ENCODE measurements around the gene NGEF.

DNA sequence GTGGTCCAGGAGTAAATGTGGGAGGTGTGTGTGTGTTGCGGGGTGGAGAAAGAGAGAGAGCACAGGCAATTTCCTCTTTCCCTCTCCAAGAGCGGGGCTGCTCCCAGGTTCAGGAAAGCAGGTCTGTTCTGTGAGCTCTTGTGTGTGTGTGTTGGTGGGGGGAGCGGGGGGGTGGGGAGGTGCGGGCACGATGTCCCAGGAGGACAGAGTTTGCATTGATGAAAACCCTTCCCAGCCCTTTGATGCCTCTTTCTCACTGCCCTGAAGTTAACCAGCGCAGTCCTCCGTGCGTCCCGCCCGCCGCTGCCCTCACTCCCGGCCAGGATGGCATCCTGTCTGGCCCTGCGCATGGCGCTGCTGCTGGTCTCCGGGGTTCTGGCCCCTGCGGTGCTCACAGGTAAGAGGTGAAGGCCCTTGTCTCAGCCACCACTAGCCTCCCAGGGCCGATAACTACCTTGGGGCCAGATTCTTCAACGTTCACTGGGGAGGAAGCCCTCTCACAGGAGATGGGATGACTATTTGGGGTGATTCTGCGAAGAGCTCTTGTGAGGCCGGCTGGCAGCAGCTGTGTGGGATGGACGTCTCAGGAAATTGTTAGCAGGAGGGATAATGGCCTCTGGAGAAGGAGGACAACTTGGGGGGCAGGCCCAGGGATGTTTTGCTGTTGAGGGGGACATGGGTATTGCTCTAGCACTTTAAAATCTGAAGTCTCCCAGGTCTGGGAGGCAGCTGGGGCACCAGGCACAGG lies 142.9 kb downstream of the NGEF start, which contains the start of gene SNORC:
- no peak for TF ChIP-seq POLR2AphosphoS5 (IDR thresholded peaks at IDR 0.05; ENCODE audit: control insufficient read depth, insufficient read depth, low read depth, low read length)
- TF ChIP-seq, protein P1, sequence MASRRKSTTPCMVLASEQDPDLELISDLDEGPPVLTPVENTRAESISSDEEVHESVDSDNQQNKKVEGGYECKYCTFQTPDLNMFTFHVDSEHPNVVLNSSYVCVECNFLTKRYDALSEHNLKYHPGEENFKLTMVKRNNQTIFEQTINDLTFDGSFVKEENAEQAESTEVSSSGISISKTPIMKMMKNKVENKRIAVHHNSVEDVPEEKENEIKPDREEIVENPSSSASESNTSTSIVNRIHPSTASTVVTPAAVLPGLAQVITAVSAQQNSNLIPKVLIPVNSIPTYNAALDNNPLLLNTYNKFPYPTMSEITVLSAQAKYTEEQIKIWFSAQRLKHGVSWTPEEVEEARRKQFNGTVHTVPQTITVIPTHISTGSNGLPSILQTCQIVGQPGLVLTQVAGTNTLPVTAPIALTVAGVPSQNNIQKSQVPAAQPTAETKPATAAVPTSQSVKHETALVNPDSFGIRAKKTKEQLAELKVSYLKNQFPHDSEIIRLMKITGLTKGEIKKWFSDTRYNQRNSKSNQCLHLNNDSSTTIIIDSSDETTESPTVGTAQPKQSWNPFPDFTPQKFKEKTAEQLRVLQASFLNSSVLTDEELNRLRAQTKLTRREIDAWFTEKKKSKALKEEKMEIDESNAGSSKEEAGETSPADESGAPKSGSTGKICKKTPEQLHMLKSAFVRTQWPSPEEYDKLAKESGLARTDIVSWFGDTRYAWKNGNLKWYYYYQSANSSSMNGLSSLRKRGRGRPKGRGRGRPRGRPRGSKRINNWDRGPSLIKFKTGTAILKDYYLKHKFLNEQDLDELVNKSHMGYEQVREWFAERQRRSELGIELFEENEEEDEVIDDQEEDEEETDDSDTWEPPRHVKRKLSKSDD (conservative IDR thresholded peaks at IDR 0.05; ENCODE audit: low read length) = no peak
- no peak for TF ChIP-seq NR2C2 (CRISPR knock-in tag; IDR thresholded peaks at IDR 0.05)
- TF ChIP-seq NR2C2 (tag; IDR thresholded peaks at IDR 0.05) = no peak
- no peak for TF ChIP-seq ARID2 (IDR thresholded peaks at IDR 0.05)
- TF ChIP-seq MXI1 (IDR thresholded peaks at IDR 0.05; ENCODE audit: low read depth, low read length) = no peak

Measured in K562 (cell line).